ENCODE data around the gene ABO. TPM values are rescaled to one million over a fixed set of nuclear protein-coding genes. Genes with fewer than 3 reads are reported as not detected.

ABO gene
- total and polyA plus RNA-seq, 9 of the 15 experiments (the other 6 are each of a cell fraction or from before 2014, with no cell fraction given), result 5.0 to 21.9 (median 11.9) TPM

DNA sequence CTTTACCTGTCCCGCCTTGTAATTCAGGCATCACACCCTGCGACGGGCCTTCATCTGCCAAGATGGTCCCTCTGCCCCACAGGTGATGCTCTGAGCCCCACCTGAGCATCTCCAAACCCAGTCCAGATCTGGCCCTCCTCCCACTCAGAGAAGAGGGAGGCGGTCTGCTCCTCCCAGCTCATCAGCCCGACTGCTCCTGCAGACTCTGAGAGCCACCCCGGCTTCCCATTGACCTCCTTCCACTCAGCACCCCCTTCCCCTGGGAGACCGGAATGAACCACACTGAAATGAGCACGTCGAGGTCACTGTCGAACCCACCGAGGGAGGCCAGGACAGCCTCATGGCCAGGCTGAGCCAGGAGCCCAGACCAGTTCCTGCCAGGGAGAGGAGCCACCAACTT, 12.8 kb downstream of the ABO start:
- H3K27ac ChIP-seq (ENCODE audit: extremely low read depth, low read depth, low read length), result no peak overlapping the region
- no peak for FAIRE-seq
- H3K36me3 ChIP-seq (ENCODE audit: control insufficient read depth, insufficient read depth, low read length), result peaks cover 52% of the 10 kb centered on the region; the same call in 2 of the 3 replicates
- no peak overlapping the region for H3K4me2 ChIP-seq (ENCODE audit: insufficient read depth, low read length)
- intact Hi-C loops (cut with micrococcal nuclease) (no loop called here), in situ Hi-C loops (cut with MboI) (no loop called here)
- no peak overlapping the region for H3K4me3 ChIP-seq
- ChIA-PET CTCF (ENCODE audit: low intra/inter-chr PET ratio) (no interaction called here), POLR2A (interaction anchor here (0.8 kb wide), 1 partner anchor 10 kb away, joined by 4 read pairs; no protein-coding TSS in a partner anchor)
- BruUV-seq (replicated peaks), result no TSS peak
- no peak for ATAC-seq
- TF ChIP-seq POLR2G (IDR thresholded peaks at IDR 0.05; ENCODE audit: low read depth, low read length) (0 out of 2 replicates have a peak, but pooled peaks have one; percentile 28), PPARD (CRISPR knock-in tag; IDR thresholded peaks at IDR 0.05) (no peak)
- peaks cover 6% of the 10 kb centered on the region for H3K9me3 ChIP-seq (replicated peaks; ENCODE audit: control insufficient read depth, insufficient read depth, low read depth, low read length)
- no peak overlapping the region for H2AFZ ChIP-seq (ENCODE audit: low read depth, low read length)
- H3K79me2 ChIP-seq (ENCODE audit: control insufficient read depth, insufficient read depth, low read length), result peaks cover 45% of the 10 kb centered on the region
- no peaks in the 10 kb centered on the region for H3K27me3 ChIP-seq (ENCODE audit: control insufficient read depth in 2 of 2, insufficient read depth in 2 of 2, low read length in 2 of 2)
- H3K9me1 ChIP-seq (ENCODE audit: control insufficient read depth, insufficient read depth, low read length), result no peaks in the 10 kb centered on the region
- H4K20me1 ChIP-seq (replicated peaks; ENCODE audit: control insufficient read depth, insufficient read depth, low read length), result 0 out of 2 replicates have a peak, but pooled peaks cover 3% of the 10 kb centered on the region
- WGBS (ENCODE audit: insufficient coverage, low coverage, missing lambda C conversion rate), result 83% methylated on average over 9 of the region's 11 CpGs
- H3K4me1 ChIP-seq (replicated peaks in 1 of 2; ENCODE audit: control insufficient read depth in 2 of 2, insufficient read depth in 2 of 2, low read length in 2 of 2), result peaks cover 14 to 43% of the 10 kb centered on the region in 2 experiments
- 0 out of 4 replicates have a peak overlapping the region, but pooled peaks of 1 of the 2 experiments have one; percentile 24 for H3K9ac ChIP-seq (ENCODE audit: insufficient read depth in 1 of 2, low read depth in 2 of 2, low read length in 2 of 2)
- no peak for DNase-seq (ENCODE audit: extremely low read depth in 1 of 4, low spot score in 3 of 4)

- Histone ChIP-seq H2AFZ (ENCODE audit: low read depth, low read length) (no peak overlapping the region), H3K9me3 (replicated peaks; ENCODE audit: control insufficient read depth, insufficient read depth, low read depth, low read length) (peaks cover 6% of the 10 kb centered on the region), H4K20me1 (replicated peaks; ENCODE audit: control insufficient read depth, insufficient read depth, low read length) (0 out of 2 replicates have a peak, but pooled peaks cover 3% of the 10 kb centered on the region), H3K9me1 (ENCODE audit: control insufficient read depth, insufficient read depth, low read length) (no peaks in the 10 kb centered on the region), H3K27ac (ENCODE audit: extremely low read depth, low read depth, low read length) (no peak overlapping the region), H3K79me2 (ENCODE audit: control insufficient read depth, insufficient read depth, low read length) (peaks cover 41% of the 10 kb centered on the region), H3K4me3 (no peak overlapping the region), H3K4me2 (ENCODE audit: insufficient read depth, low read length) (no peak overlapping the region), H3K27me3 (ENCODE audit: control insufficient read depth in 2 of 2, insufficient read depth in 2 of 2, low read length in 2 of 2) (no peaks in the 10 kb centered on the region; a peak in 1 of 5 replicates), H3K9ac (ENCODE audit: insufficient read depth in 1 of 2, low read depth in 2 of 2, low read length in 2 of 2) (no peak overlapping the region), H3K36me3 (ENCODE audit: control insufficient read depth, insufficient read depth, low read length) (peaks cover 52% of the 10 kb centered on the region; the same call in 2 of the 3 replicates), H3K4me1 (replicated peaks in 1 of 2; ENCODE audit: control insufficient read depth in 2 of 2, insufficient read depth in 2 of 2, low read length in 2 of 2) (peaks cover 14 to 47% of the 10 kb centered on the region in 2 experiments)
- ChIA-PET CTCF (ENCODE audit: low intra/inter-chr PET ratio) (no interaction called here), POLR2A (interaction anchor here (0.8 kb wide), 1 partner anchor 11 kb away, joined by 4 read pairs; no protein-coding TSS in a partner anchor)
- WGBS (ENCODE audit: insufficient coverage, low coverage, missing lambda C conversion rate), result 91% methylated on average over 5 of the region's 5 CpGs
- no peak for FAIRE-seq
- ATAC-seq, result no peak
- BruUV-seq (replicated peaks), result no TSS peak
- intact Hi-C loops (cut with micrococcal nuclease) (no loop called here), in situ Hi-C loops (cut with MboI) (no loop called here)
- no peak for DNase-seq (ENCODE audit: extremely low read depth in 1 of 4, low spot score in 3 of 4)
- TF ChIP-seq POLR3A (IDR thresholded peaks at IDR 0.05; ENCODE audit: borderline replicate concordance, extremely low read depth, insufficient read depth, insufficient read length) (no peak), PBX2 (CRISPR knock-in tag; IDR thresholded peaks at IDR 0.05; ENCODE audit: low read depth) (no peak), PBX2 (tag; conservative IDR thresholded peaks at IDR 0.05; ENCODE audit: low read depth) (no peak), CBX2 (IDR thresholded peaks at IDR 0.05; ENCODE audit: insufficient read depth, low read length, poor library complexity, severe bottlenecking) (no peak), ZEB2 (IDR thresholded peaks at IDR 0.05) (no peak), POLR2H (tag; IDR thresholded peaks at IDR 0.05; ENCODE audit: low read depth) (no peak), SMARCA5 (IDR thresholded peaks at IDR 0.05) (no peak), LEF1 (IDR thresholded peaks at IDR 0.05) (no peak)
- TF ChIP-seq, protein P1, sequence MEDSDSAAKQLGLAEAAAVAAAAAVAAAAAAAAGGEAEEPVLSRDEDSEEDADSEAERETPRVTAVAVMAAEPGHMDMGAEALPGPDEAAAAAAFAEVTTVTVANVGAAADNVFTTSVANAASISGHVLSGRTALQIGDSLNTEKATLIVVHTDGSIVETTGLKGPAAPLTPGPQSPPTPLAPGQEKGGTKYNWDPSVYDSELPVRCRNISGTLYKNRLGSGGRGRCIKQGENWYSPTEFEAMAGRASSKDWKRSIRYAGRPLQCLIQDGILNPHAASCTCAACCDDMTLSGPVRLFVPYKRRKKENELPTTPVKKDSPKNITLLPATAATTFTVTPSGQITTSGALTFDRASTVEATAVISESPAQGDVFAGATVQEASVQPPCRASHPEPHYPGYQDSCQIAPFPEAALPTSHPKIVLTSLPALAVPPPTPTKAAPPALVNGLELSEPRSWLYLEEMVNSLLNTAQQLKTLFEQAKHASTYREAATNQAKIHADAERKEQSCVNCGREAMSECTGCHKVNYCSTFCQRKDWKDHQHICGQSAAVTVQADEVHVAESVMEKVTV (CRISPR knock-in tag; IDR thresholded peaks at IDR 0.05), result no peak
Measured at GRCh38 chr9:133261753-133262120, 13.3 kb downstream of the ABO start.

Measured in K562 (cell line).